ACHN (cell line): ENCODE measurements around the gene USF2.
"Not testable (repeated sequence)": the region's sequence is repeated elsewhere in the genome, so short reads cannot be mapped to it uniquely, and the experiment has no call there.

Experiments used
- DNase-seq: peaks from one replicate; pipeline ENCODE4 v3.0.0-alpha.2; 2015
- in situ Hi-C: cut with HindIII; loops from 2 replicates; pipeline ENCODE4 v1.10.0; 2017; ENCODE audit warnings: low sequenced_read_pairs, low pct_ligation_motif_present, low pct_unique_long_range_greater_than_20kb

USF2 gene

GRCh38 chr19:35239597-35239996 is 29.2 kb upstream of the USF2 start:
- in situ Hi-C loops, DNase-seq: not testable (repeated sequence)

- DNase-seq = no peak
- in situ Hi-C loops = no loop called here
Measured at GRCh38 chr19:35240327-35240726, 28.4 kb upstream of the USF2 start.

GRCh38 chr19:35241417-35241816 is 27.3 kb upstream of the USF2 start:
- in situ Hi-C loops = no loop called here

GRCh38 chr19:35246466-35247092 is 22.2 kb upstream of the USF2 start:
- in situ Hi-C loops = no loop called here
- DNase-seq = no peak

More at GRCh38 chr19:35241417-35241816, 27.3 kb upstream of the USF2 start:
- DNase-seq = no peak

- peak; percentile 56 for DNase-seq
- in situ Hi-C loops = no loop called here
Measured at GRCh38 chr19:35247526-35248309, 21.0 kb upstream of the USF2 start.

- in situ Hi-C loops = no loop called here
- DNase-seq = peak; percentile 44
Measured at GRCh38 chr19:35248310-35249145, 20.2 kb upstream of the USF2 start, which contains the start of gene LSR. Gene LSR, plus strand, starts transcription at chr19:35249002. Its CDS starts 21 bp downstream, at chr19:35249023.

- DNase-seq = no peak
- in situ Hi-C loops = no loop called here
Measured at GRCh38 chr19:35249146-35249847, 19.5 kb upstream of the USF2 start.

- in situ Hi-C loops = no loop called here
- DNase-seq = no peak
Measured at GRCh38 chr19:35249848-35250711, 18.7 kb upstream of the USF2 start.

GRCh38 chr19:35251456-35251855 is 17.3 kb upstream of the USF2 start:
- in situ Hi-C loops = no loop called here
- no peak for DNase-seq

GRCh38 chr19:35253316-35254286 is 15.2 kb upstream of the USF2 start:
- DNase-seq = no peak

GRCh38 chr19:35254341-35255297 is 14.1 kb upstream of the USF2 start:
- in situ Hi-C loops = no loop called here
- DNase-seq = no peak

More at GRCh38 chr19:35253316-35254286, 15.2 kb upstream of the USF2 start:
- in situ Hi-C loops = no loop called here

- DNase-seq = no peak
- in situ Hi-C loops = no loop called here
Measured at GRCh38 chr19:35256566-35256965, 12.2 kb upstream of the USF2 start.

GRCh38 chr19:35257113-35257461 is 11.7 kb upstream of the USF2 start:
- DNase-seq = no peak
- in situ Hi-C loops = no loop called here

GRCh38 chr19:35260694-35261304 is 8.0 kb upstream of the USF2 start:
- no peak for DNase-seq
- in situ Hi-C loops = no loop called here

- in situ Hi-C loops = no loop called here
- no peak for DNase-seq
Measured at GRCh38 chr19:35261356-35262100, 7.2 kb upstream of the USF2 start.
